ENCODE measurements around the gene ARFGAP3.
A peak's percentile ranks its signal among the peaks of the same experiment; 100 is the strongest.
"Not testable (repeated sequence)": the region's sequence is repeated elsewhere in the genome, so short reads cannot be mapped to it uniquely, and the experiment has no call there.

Gene ARFGAP3

GRCh38 chr22:42785706-42786499 lies 71.2 kb downstream of the ARFGAP3 start:
- in situ Hi-C loops (cut with HindIII; ENCODE audit: low pct_ligation_motif_present, low sequenced_read_pairs): no loop called here
- no peak for TF ChIP-seq CTCF (IDR thresholded peaks at IDR 0.05; ENCODE audit: low read depth, low read length, missing control alignments)
- H3K27me3 ChIP-seq (replicated peaks): no peaks in the 10 kb centered on the region
- H3K4me3 ChIP-seq (ENCODE audit: low read depth, low read length): no peak overlapping the region
- DNase-seq: no peak
- H3K27ac ChIP-seq: no peak overlapping the region
- H3K36me3 ChIP-seq (replicated peaks): no peaks in the 10 kb centered on the region

GRCh38 chr22:42782306-42782705 lies 74.8 kb downstream of the ARFGAP3 start:
- H3K36me3 ChIP-seq (replicated peaks); H3K27me3 ChIP-seq (replicated peaks); DNase-seq; H3K27ac ChIP-seq; H3K4me3 ChIP-seq (ENCODE audit: low read depth, low read length); in situ Hi-C loops (cut with HindIII; ENCODE audit: low pct_ligation_motif_present, low sequenced_read_pairs): not testable (repeated sequence)

- H3K36me3 ChIP-seq (replicated peaks): no peaks in the 10 kb centered on the region
- TF ChIP-seq CTCF (IDR thresholded peaks at IDR 0.05; ENCODE audit: low read depth, low read length, missing control alignments): peak; percentile 79
- in situ Hi-C loops (cut with HindIII; ENCODE audit: low pct_ligation_motif_present, low sequenced_read_pairs): no loop called here
- DNase-seq: peak; percentile 92
- no peak overlapping the region for H3K27ac ChIP-seq
- H3K27me3 ChIP-seq (replicated peaks): no peaks in the 10 kb centered on the region
- no peak overlapping the region for H3K4me3 ChIP-seq (ENCODE audit: low read depth, low read length)
Observed at GRCh38 chr22:42780070-42780540, 77.0 kb downstream of the ARFGAP3 start.

- in situ Hi-C loops (cut with HindIII; ENCODE audit: low pct_ligation_motif_present, low sequenced_read_pairs): no loop called here
- TF ChIP-seq CTCF (IDR thresholded peaks at IDR 0.05; ENCODE audit: low read depth, low read length, missing control alignments): no peak
- Histone ChIP-seq H3K36me3 (replicated peaks) (no peaks in the 10 kb centered on the region), H3K4me3 (ENCODE audit: low read depth, low read length) (no peak overlapping the region), H3K27me3 (replicated peaks) (no peaks in the 10 kb centered on the region), H3K27ac (no peak overlapping the region)
- no peak for DNase-seq
Observed at GRCh38 chr22:42777126-42777525, 79.9 kb downstream of the ARFGAP3 start.

DNA sequence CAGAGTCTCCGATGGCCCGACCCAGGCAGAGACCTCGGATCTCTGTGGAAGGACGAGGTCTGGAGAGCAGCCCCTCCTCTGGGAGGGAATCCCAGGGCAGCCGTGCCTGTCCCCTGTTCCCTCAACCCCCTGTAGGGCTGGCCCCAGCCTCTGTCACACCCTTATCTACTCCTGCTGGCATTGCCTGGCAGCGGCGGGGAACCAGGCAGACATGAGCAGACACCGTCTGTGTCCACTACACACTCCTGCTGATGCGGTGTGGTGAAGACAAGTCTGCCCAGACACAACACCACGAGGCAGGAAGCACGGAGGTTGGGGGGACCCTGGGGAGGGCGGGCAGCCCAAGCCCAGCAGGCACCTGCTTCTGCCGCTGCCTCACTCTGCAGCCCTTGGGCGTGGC lies 83.9 kb downstream of the ARFGAP3 start:
- in situ Hi-C loops (cut with HindIII; ENCODE audit: low pct_ligation_motif_present, low sequenced_read_pairs): no loop called here
- no peak overlapping the region for H3K27ac ChIP-seq
- H3K36me3 ChIP-seq (replicated peaks): no peaks in the 10 kb centered on the region
- H3K27me3 ChIP-seq (replicated peaks): no peaks in the 10 kb centered on the region
- no peak overlapping the region for H3K4me3 ChIP-seq (ENCODE audit: low read depth, low read length)
- no peak for TF ChIP-seq CTCF (IDR thresholded peaks at IDR 0.05; ENCODE audit: low read depth, low read length, missing control alignments)
- DNase-seq: no peak

- in situ Hi-C loops (cut with HindIII; ENCODE audit: low pct_ligation_motif_present, low sequenced_read_pairs): no loop called here
- H3K4me3 ChIP-seq (ENCODE audit: low read depth, low read length): no peak overlapping the region
Observed at GRCh38 chr22:42772647-42773046, 84.4 kb downstream of the ARFGAP3 start.

More at GRCh38 chr22:42772647-42773046, 84.4 kb downstream of the ARFGAP3 start:
- Histone ChIP-seq H3K27me3 (replicated peaks) (no peaks in the 10 kb centered on the region), H3K27ac (no peak overlapping the region), H3K36me3 (replicated peaks) (no peaks in the 10 kb centered on the region)
- no peak for DNase-seq
- TF ChIP-seq CTCF (IDR thresholded peaks at IDR 0.05; ENCODE audit: low read depth, low read length, missing control alignments): no peak

All from brain microvascular endothelial cell (primary cell).